ENCODE data around the gene TUBA4A. TPM values are rescaled to one million over a fixed set of nuclear protein-coding genes. Genes with fewer than 3 reads are reported as not detected.

TUBA4A gene
- total RNA-seq, 2 donors from 2014 or later: 107 to 184 TPM

GRCh38 chr2:219282375-219282774 lies 28.7 kb upstream of the TUBA4A start:
- Mint-ChIP-seq H3K4me1 (peaks cover 25% of the 10 kb centered on the region), H3K36me3 (ENCODE audit: low read depth) (peaks cover 6% of the 10 kb centered on the region), H3K27me3 (no peaks in the 10 kb centered on the region), H3K27ac (peak overlapping the region; percentile 96), H3K4me3 (no peak overlapping the region)
- ATAC-seq: no peak
- H3K9me3 ChIP-seq (ENCODE audit: control insufficient read depth, low read length, poor library complexity, severe bottlenecking): no peaks in the 10 kb centered on the region
- DNase-seq: no peak

GRCh38 chr2:219281588-219281987 lies 27.9 kb upstream of the TUBA4A start:
- no peak for ATAC-seq
- Mint-ChIP-seq H3K36me3 (ENCODE audit: low read depth) (peaks cover 6% of the 10 kb centered on the region), H3K27me3 (no peaks in the 10 kb centered on the region), H3K4me1 (peaks cover 28% of the 10 kb centered on the region), H3K4me3 (no peak overlapping the region), H3K27ac (peak overlapping the region; percentile 96)
- no peaks in the 10 kb centered on the region for H3K9me3 ChIP-seq (ENCODE audit: control insufficient read depth, low read length, poor library complexity, severe bottlenecking)
- no peak for DNase-seq

DNA sequence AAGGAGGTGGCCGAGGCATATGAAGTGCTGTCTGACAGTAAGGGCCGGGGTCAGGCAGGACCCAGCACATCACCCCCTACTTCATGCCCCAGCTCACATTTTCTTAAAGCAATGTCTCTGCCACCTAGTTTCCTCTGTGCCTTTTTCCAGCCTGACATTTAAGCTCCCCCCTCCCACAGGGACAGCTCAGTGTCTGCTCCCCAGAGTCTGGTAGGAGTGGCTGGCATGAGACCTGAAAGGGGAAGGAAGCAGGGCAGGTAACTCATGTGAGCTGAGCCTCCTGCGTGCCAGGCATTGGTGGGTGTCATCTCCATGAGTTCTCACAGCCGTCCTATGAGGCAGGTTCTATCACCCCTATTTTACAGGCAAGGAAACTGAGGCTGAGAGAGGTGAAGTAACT lies 26.9 kb upstream of the TUBA4A start:
- Mint-ChIP-seq H3K36me3 (ENCODE audit: low read depth) (peaks cover 6% of the 10 kb centered on the region), H3K4me3 (peak overlapping the region; percentile 97), H3K27ac (peak overlapping the region; percentile 96), H3K27me3 (no peaks in the 10 kb centered on the region), H3K4me1 (peaks cover 28% of the 10 kb centered on the region)
- ATAC-seq (no peak), DNase-seq (no peak)
- no peaks in the 10 kb centered on the region for H3K9me3 ChIP-seq (ENCODE audit: control insufficient read depth, low read length, poor library complexity, severe bottlenecking)

- H3K9me3 ChIP-seq (ENCODE audit: control insufficient read depth, low read length, poor library complexity, severe bottlenecking): no peaks in the 10 kb centered on the region
- no peak for ATAC-seq
- Mint-ChIP-seq H3K4me1 (peaks cover 28% of the 10 kb centered on the region), H3K27ac (peak overlapping the region; percentile 96), H3K36me3 (ENCODE audit: low read depth) (peaks cover 6% of the 10 kb centered on the region), H3K4me3 (peak overlapping the region; percentile 97), H3K27me3 (no peaks in the 10 kb centered on the region)
- DNase-seq: no peak
Observed at GRCh38 chr2:219279916-219280516, 26.3 kb upstream of the TUBA4A start.

GRCh38 chr2:219279151-219279915 lies 25.6 kb upstream of the TUBA4A start, which contains the start of gene DNAJB2:
TSS of gene DNAJB2 (plus strand) at chr2:219279366. CDS start at chr2:219279834, 468 bp downstream.
- H3K9me3 ChIP-seq (ENCODE audit: control insufficient read depth, low read length, poor library complexity, severe bottlenecking): no peaks in the 10 kb centered on the region
- Mint-ChIP-seq H3K4me3 (peak within 1 kb of the TSS; percentile 97), H3K27ac (peak within 1 kb of the TSS; percentile 96), H3K36me3 (ENCODE audit: low read depth) (peaks cover 8% of the 10 kb centered on the region), H3K4me1 (peaks cover 28% of the 10 kb centered on the region), H3K27me3 (no peaks in the 10 kb centered on the region)
- peak; percentile 97 to 98 (median 98) for DNase-seq
- peak; percentile 87 for ATAC-seq

- H3K27me3 Mint-ChIP-seq: no peaks in the 10 kb centered on the region
- peaks cover 28% of the 10 kb centered on the region for H3K4me1 Mint-ChIP-seq
- no peak for DNase-seq
- no peaks in the 10 kb centered on the region for H3K9me3 ChIP-seq (ENCODE audit: control insufficient read depth, low read length, poor library complexity, severe bottlenecking)
- peak overlapping the region; percentile 96 for H3K27ac Mint-ChIP-seq
- peaks cover 8% of the 10 kb centered on the region for H3K36me3 Mint-ChIP-seq (ENCODE audit: low read depth)
- peak overlapping the region; percentile 97 for H3K4me3 Mint-ChIP-seq
- ATAC-seq: no peak
Observed at GRCh38 chr2:219278655-219279150, 25.0 kb upstream of the TUBA4A start.

- H3K4me1 Mint-ChIP-seq: peaks cover 26% of the 10 kb centered on the region
- H3K4me3 Mint-ChIP-seq: peak overlapping the region; percentile 97
- DNase-seq (peak; percentile 53 to 65 (median 65)), ATAC-seq (no peak)
- peak overlapping the region; percentile 96 for H3K27ac Mint-ChIP-seq
- H3K27me3 Mint-ChIP-seq: no peaks in the 10 kb centered on the region
- no peaks in the 10 kb centered on the region for H3K9me3 ChIP-seq (ENCODE audit: control insufficient read depth, low read length, poor library complexity, severe bottlenecking)
- peaks cover 6% of the 10 kb centered on the region for H3K36me3 Mint-ChIP-seq (ENCODE audit: low read depth)
Observed at GRCh38 chr2:219277703-219278654, 24.3 kb upstream of the TUBA4A start.

- DNase-seq (no peak), ATAC-seq (no peak)
- H3K27me3 Mint-ChIP-seq: peaks cover 9% of the 10 kb centered on the region
- peaks cover 2% of the 10 kb centered on the region for H3K36me3 Mint-ChIP-seq (ENCODE audit: low read depth)
- H3K4me1 Mint-ChIP-seq: peaks cover 18% of the 10 kb centered on the region
- H3K27ac Mint-ChIP-seq: no peak overlapping the region
- no peak overlapping the region for H3K4me3 Mint-ChIP-seq
- H3K9me3 ChIP-seq (ENCODE audit: control insufficient read depth, low read length, poor library complexity, severe bottlenecking): no peaks in the 10 kb centered on the region
Observed at GRCh38 chr2:219274361-219274921, 20.7 kb upstream of the TUBA4A start.

- H3K36me3 Mint-ChIP-seq (ENCODE audit: low read depth): peaks cover 2% of the 10 kb centered on the region
Observed at GRCh38 chr2:219273937-219274336, 20.2 kb upstream of the TUBA4A start.

DNA sequence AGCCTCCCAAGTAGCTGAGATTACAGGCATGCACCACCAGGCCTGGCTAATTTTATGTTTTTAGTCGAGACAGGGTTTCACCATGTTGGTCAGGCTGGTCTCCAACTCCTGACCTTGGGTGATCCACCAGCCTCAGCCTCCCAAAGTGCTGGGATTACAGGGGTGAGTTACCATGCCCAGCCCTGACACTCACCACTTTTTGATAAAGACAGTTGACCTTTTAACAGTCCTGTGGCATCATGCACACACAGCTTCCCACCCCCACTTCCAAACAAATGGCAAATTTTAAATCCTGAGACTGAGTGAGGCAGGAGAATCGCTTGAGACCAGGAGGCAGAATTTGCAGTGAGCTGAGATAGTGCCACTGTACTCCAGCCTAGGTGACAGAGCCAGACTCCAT lies 19.3 kb upstream of the TUBA4A start:
- Mint-ChIP-seq H3K36me3 (ENCODE audit: low read depth) (peaks cover 2% of the 10 kb centered on the region), H3K27me3 (peaks cover 9% of the 10 kb centered on the region), H3K4me3 (no peak overlapping the region), H3K4me1 (peaks cover 10% of the 10 kb centered on the region), H3K27ac (no peak overlapping the region)
- H3K9me3 ChIP-seq (ENCODE audit: control insufficient read depth, low read length, poor library complexity, severe bottlenecking): no peaks in the 10 kb centered on the region
- no peak for ATAC-seq
- no peak for DNase-seq

More at GRCh38 chr2:219273937-219274336, 20.2 kb upstream of the TUBA4A start:
- no peak for ATAC-seq
- DNase-seq: no peak
- Mint-ChIP-seq H3K27ac (no peak overlapping the region), H3K27me3 (peaks cover 9% of the 10 kb centered on the region), H3K4me3 (no peak overlapping the region), H3K4me1 (peaks cover 17% of the 10 kb centered on the region)
- no peaks in the 10 kb centered on the region for H3K9me3 ChIP-seq (ENCODE audit: control insufficient read depth, low read length, poor library complexity, severe bottlenecking)

DNA sequence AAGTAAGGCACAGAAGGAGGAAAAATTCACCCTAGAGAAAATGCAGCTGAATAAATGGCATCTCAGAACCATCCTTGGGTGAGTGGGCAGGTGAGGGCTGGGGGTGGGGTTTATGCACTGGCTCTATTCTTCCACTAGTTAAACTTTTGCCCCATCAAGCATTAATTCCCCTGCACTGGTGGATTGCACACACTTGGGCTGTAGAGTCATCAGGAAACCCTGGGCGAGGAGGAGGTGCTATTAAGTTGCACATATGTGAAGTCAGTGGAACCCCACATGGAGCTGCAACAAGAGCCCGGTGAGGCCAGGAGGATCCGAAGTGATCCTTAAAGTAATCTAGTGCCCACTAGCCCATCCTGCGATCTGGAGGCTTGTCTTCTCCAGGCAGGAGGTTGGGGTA lies 18.6 kb upstream of the TUBA4A start:
- H3K9me3 ChIP-seq (ENCODE audit: control insufficient read depth, low read length, poor library complexity, severe bottlenecking): no peaks in the 10 kb centered on the region
- Mint-ChIP-seq H3K27me3 (peaks cover 9% of the 10 kb centered on the region), H3K27ac (peak overlapping the region; percentile 6), H3K4me1 (peaks cover 3% of the 10 kb centered on the region), H3K4me3 (no peak overlapping the region), H3K36me3 (ENCODE audit: low read depth) (peaks cover 2% of the 10 kb centered on the region)
- no peak for DNase-seq
- no peak for ATAC-seq

DNA sequence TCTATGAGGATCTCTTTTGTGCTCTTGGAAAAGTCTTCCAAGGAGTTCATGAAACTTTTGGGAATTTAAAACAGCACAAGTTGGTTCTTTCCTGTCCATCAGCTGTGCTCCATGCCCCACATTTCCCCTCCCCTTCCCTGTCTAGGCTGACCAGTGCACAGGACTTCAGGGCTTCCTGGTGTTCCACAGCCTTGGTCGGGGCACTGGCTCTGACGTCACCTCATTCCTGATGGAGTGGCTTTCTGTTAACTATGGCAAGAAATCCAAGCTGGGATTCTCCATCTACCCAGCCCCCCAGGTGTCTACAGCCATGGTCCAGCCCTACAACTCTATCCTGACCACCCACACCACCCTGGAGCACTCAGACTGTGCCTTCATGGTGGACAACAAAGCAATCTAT lies 17.3 kb upstream of the TUBA4A start:
- ATAC-seq: no peak
- no peak for DNase-seq
- H3K4me3 Mint-ChIP-seq: no peak overlapping the region
- no peaks in the 10 kb centered on the region for H3K4me1 Mint-ChIP-seq
- H3K9me3 ChIP-seq (ENCODE audit: control insufficient read depth, low read length, poor library complexity, severe bottlenecking): no peaks in the 10 kb centered on the region
- no peak overlapping the region for H3K27ac Mint-ChIP-seq
- peaks cover 2% of the 10 kb centered on the region for H3K36me3 Mint-ChIP-seq (ENCODE audit: low read depth)
- peaks cover 9% of the 10 kb centered on the region for H3K27me3 Mint-ChIP-seq
